ENCODE measurements around the gene WDR5. TPM values are rescaled to one million over a fixed set of nuclear protein-coding genes. Genes with fewer than 3 reads are reported as not detected.

WDR5 gene
- total and polyA plus RNA-seq, 2 experiments from 2014 or later: 37.0 to 56.6 TPM

- TF ChIP-seq ETS1 (IDR thresholded peaks at IDR 0.05): no peak
Observed at GRCh38 chr9:134123764-134124128, 12.1 kb upstream of the WDR5 start (continued).

GRCh38 chr9:134125413-134126095 is 10.3 kb upstream of the WDR5 start:
- H3K27ac Mint-ChIP-seq: no peak overlapping the region
- Histone ChIP-seq H3K27me3 (ENCODE audit: insufficient read depth) (no peaks in the 10 kb centered on the region), H3K79me2 (replicated peaks; ENCODE audit: insufficient read depth) (no peaks in the 10 kb centered on the region), H3K27ac (ENCODE audit: low read depth) (no peak overlapping the region), H2AFZ (no peak overlapping the region), H3K9me2 (ENCODE audit: insufficient read depth) (no peaks in the 10 kb centered on the region), H3K36me3 (ENCODE audit: insufficient read depth) (no peaks in the 10 kb centered on the region), H3K4me2 (no peak overlapping the region), H3K4me3 (no peak overlapping the region), H4K20me1 (replicated peaks; ENCODE audit: insufficient read depth) (no peaks in the 10 kb centered on the region), H3F3A (replicated peaks; ENCODE audit: low read depth) (no peaks in the 10 kb centered on the region), H3K4me1 (ENCODE audit: insufficient read depth) (no peaks in the 10 kb centered on the region)
- peaks cover 5% of the 10 kb centered on the region for H3K27me3 Mint-ChIP-seq (ENCODE audit: insufficient read depth, low read depth, poor library complexity)
- DNase-seq (ENCODE audit: low spot score) (no peak), ATAC-seq (no peak; the same call in 2 of the 3 replicates)
- peaks cover 3% of the 10 kb centered on the region; the same call in 1 of the 3 replicates for H3K9me3 Mint-ChIP-seq
- no peaks in the 10 kb centered on the region for H3K36me3 Mint-ChIP-seq (ENCODE audit: low read depth)
- peaks cover 3% of the 10 kb centered on the region; the same call in 2 of the 3 replicates for H3K4me1 Mint-ChIP-seq
- H3K4me3 Mint-ChIP-seq: no peak overlapping the region
- TF ChIP-seq EZH2phosphoT487 (IDR thresholded peaks at IDR 0.05; ENCODE audit: unreplicated experiment) (no peak), ZNF462 (CRISPR knock-in tag; IDR thresholded peaks at IDR 0.05) (no peak), ETS1 (IDR thresholded peaks at IDR 0.05) (no peak), POLR2AphosphoS5 (IDR thresholded peaks at IDR 0.05; ENCODE audit: low read depth) (no peak), ZNF331 (CRISPR knock-in tag; IDR thresholded peaks at IDR 0.05; ENCODE audit: low read depth) (no peak), REST (IDR thresholded peaks at IDR 0.05; ENCODE audit: unreplicated experiment) (no peak), STAT1 (IDR thresholded peaks at IDR 0.05; ENCODE audit: unreplicated experiment) (no peak), CREB1 (CRISPR knock-in tag; IDR thresholded peaks at IDR 0.05; ENCODE audit: low read depth) (no peak), EZH2 (IDR thresholded peaks at IDR 0.05; ENCODE audit: low read depth, unreplicated experiment) (no peak), CTCF (conservative IDR thresholded peaks at IDR 0.05; ENCODE audit: low read depth in 2 of 2) (no peak)
